ENCODE data around the gene FCN1.

FCN1 gene

DNA sequence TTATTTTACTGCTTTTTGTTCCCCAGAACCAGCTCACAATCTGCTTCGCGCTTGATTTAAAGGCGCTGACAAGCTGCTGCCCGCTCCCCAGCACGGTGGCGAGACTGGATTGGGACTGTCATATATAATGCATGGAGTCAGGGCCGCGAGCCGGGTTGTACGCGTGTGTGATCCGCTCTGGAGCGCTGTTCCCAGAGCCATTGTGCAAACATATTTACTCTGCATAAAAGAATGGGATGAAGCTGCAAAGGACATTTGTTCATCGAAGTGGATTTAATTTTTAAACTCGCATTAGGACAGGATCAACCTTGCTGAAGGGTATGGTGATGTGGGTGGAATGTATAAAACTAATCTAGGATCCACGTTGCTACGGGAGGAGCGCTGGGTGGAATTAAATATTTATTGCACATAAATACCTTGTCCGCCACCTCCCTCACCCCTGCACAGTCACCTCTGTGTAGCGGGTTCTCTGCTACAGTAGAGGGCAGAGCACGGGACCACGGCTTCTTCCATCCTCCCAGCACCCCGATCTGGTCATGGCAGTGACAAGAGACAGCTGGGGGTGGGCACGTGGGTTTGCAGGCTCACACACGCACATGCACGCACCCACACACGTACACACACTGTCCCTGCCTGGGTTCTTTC is 18.1 kb upstream of the FCN1 start:
- Histone ChIP-seq H3K36me3 (ENCODE audit: insufficient read depth, low read length) (no peaks in the 10 kb centered on the region), H3K27me3 (ENCODE audit: insufficient read depth, low read length) (no peaks in the 10 kb centered on the region), H3K9me3 (ENCODE audit: insufficient read depth, low read depth, low read length) (no peaks in the 10 kb centered on the region), H3K4me1 (ENCODE audit: insufficient read depth, low read length) (peaks cover 11% of the 10 kb centered on the region; the same call in 1 of the 2 replicates), H3K27ac (ENCODE audit: low read depth, low read length) (no peak overlapping the region), H3K4me3 (ENCODE audit: low read length) (no peak overlapping the region), H3K9ac (ENCODE audit: low read depth, low read length) (no peak overlapping the region)
- WGBS: 93% methylated on average over 27 of the region's 27 CpGs

- Histone ChIP-seq H3K27ac (ENCODE audit: low read depth, low read length) (no peak overlapping the region), H3K36me3 (ENCODE audit: insufficient read depth, low read length) (no peaks in the 10 kb centered on the region), H3K27me3 (ENCODE audit: insufficient read depth, low read length) (no peaks in the 10 kb centered on the region), H3K4me3 (ENCODE audit: low read length) (no peak overlapping the region), H3K9ac (ENCODE audit: low read depth, low read length) (no peak overlapping the region), H3K9me3 (ENCODE audit: insufficient read depth, low read depth, low read length) (no peaks in the 10 kb centered on the region), H3K4me1 (ENCODE audit: insufficient read depth, low read length) (peaks cover 11% of the 10 kb centered on the region; the same call in 1 of the 2 replicates)
- WGBS: 73% methylated on average over 16 of the region's 17 CpGs
These were observed 17.4 kb upstream of the FCN1 start for GRCh38 chr9:134935056-134935640.

DNA sequence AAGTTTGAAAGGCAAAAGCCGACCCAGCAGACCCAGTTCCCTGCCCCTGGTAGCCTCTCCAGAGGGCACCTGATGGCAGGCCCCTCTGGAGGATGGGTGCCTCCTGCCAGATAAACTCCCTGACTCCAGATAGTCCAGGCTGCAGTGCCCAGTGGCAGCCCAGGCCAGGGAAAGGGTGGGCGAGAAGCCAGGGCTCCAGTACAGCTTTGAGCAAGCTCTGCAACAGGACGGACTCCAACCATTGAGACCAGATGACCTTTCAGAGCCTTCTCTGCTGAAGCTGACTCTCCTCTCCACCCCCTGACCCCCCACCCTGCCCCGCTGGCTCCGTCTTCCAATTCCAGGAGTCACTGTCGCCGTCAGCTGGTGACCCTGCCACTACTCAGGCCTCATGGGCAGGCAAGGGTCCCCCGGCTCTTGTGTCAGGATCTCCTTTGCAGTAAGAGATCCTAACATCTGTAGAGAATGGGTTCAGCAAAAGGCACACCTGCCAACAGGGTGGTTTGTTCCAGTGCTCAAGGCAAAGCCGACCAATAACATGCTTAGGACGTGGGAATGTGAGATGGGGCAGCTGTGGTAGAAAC is 15.5 kb upstream of the FCN1 start:
- H3K27ac ChIP-seq (ENCODE audit: low read depth, low read length): no peak overlapping the region
- no peaks in the 10 kb centered on the region for H3K36me3 ChIP-seq (ENCODE audit: insufficient read depth, low read length)
- no peaks in the 10 kb centered on the region for H3K27me3 ChIP-seq (ENCODE audit: insufficient read depth, low read length)
- H3K9ac ChIP-seq (ENCODE audit: low read depth, low read length): no peak overlapping the region
- peaks cover 11% of the 10 kb centered on the region; the same call in 1 of the 2 replicates for H3K4me1 ChIP-seq (ENCODE audit: insufficient read depth, low read length)
- H3K9me3 ChIP-seq (ENCODE audit: insufficient read depth, low read depth, low read length): no peaks in the 10 kb centered on the region
- no peak overlapping the region for H3K4me3 ChIP-seq (ENCODE audit: low read length)
- 92% methylated on average over 10 of the region's 10 CpGs for WGBS

- no peak overlapping the region for H3K4me3 ChIP-seq (ENCODE audit: low read length)
- H3K36me3 ChIP-seq (ENCODE audit: insufficient read depth, low read length): no peaks in the 10 kb centered on the region
- no peaks in the 10 kb centered on the region for H3K9me3 ChIP-seq (ENCODE audit: insufficient read depth, low read depth, low read length)
- H3K9ac ChIP-seq (ENCODE audit: low read depth, low read length): no peak overlapping the region
- no peaks in the 10 kb centered on the region for H3K27me3 ChIP-seq (ENCODE audit: insufficient read depth, low read length)
- no peak overlapping the region for H3K27ac ChIP-seq (ENCODE audit: low read depth, low read length)
- 84% methylated on average over 5 of the region's 5 CpGs for WGBS
- H3K4me1 ChIP-seq (ENCODE audit: insufficient read depth, low read length): peaks cover 11% of the 10 kb centered on the region; the same call in 1 of the 2 replicates
These were observed 14.9 kb upstream of the FCN1 start for GRCh38 chr9:134932606-134933005.

GRCh38 chr9:134932171-134932570 is 14.5 kb upstream of the FCN1 start:
- WGBS: 96% methylated on average over 12 of the region's 12 CpGs
- Histone ChIP-seq H3K4me1 (ENCODE audit: insufficient read depth, low read length) (peaks cover 11% of the 10 kb centered on the region; the same call in 1 of the 2 replicates), H3K36me3 (ENCODE audit: insufficient read depth, low read length) (no peaks in the 10 kb centered on the region)

GRCh38 chr9:134930398-134930797 is 12.7 kb upstream of the FCN1 start:
- H3K27ac ChIP-seq (ENCODE audit: low read depth, low read length): no peak overlapping the region
- H3K4me1 ChIP-seq (ENCODE audit: insufficient read depth, low read length): peaks cover 9% of the 10 kb centered on the region; the same call in 1 of the 2 replicates
- H3K27me3 ChIP-seq (ENCODE audit: insufficient read depth, low read length): no peaks in the 10 kb centered on the region
- no peaks in the 10 kb centered on the region for H3K36me3 ChIP-seq (ENCODE audit: insufficient read depth, low read length)
- no peak overlapping the region for H3K4me3 ChIP-seq (ENCODE audit: low read length)
- H3K9ac ChIP-seq (ENCODE audit: low read depth, low read length): no peak overlapping the region
- H3K9me3 ChIP-seq (ENCODE audit: insufficient read depth, low read depth, low read length): no peaks in the 10 kb centered on the region
- 92% methylated on average over 13 of the region's 13 CpGs for WGBS

More at GRCh38 chr9:134932171-134932570, 14.5 kb upstream of the FCN1 start:
- Histone ChIP-seq H3K27me3 (ENCODE audit: insufficient read depth, low read length) (no peaks in the 10 kb centered on the region), H3K9ac (ENCODE audit: low read depth, low read length) (no peak overlapping the region), H3K4me3 (ENCODE audit: low read length) (no peak overlapping the region), H3K27ac (ENCODE audit: low read depth, low read length) (no peak overlapping the region), H3K9me3 (ENCODE audit: insufficient read depth, low read depth, low read length) (no peaks in the 10 kb centered on the region)

DNA sequence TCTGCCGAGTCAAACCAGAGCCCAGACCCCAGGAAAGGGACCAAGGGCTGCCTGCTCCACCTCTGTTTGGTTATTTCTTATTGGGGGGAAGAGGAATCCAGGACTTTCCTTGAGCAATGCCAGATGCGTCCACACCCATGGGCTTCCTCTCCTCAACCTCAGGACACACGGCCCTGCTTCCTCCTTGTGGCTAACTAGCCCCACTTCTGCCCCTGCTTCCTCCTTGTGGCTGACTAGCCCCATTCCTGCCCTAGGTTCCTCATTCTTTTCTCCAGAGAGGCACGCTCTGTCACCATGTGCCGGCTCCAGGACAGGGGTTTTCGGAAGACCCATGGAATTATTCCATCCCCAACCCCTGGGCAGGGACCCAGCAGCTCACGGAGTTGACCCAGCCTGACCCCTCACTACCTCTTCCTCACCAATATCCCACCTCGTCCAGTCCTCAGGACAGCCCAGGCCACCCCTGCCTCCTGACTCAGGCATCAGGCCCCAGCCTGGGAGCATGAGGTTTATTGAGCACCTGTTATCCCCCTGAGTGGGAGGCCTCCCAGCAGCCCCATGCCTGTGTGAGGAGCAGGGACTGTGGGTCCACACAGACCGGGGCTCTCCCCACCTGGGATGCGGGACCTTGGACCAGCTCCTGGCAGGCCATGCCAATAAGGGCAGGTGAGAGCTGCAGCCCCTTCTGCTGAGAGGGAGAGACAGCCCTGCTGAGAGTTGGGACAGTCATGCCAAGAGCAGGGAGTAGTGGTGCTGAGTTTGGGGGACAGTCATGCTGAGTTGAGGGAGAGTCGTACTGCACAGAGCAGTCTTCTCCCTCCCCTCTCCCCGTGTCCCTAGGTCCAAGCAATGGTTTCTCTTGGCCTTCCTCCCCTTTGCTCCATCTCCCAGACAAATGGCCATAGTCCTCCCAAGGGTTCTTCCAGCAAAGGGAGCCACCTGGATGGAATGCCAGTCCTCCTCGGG is 11.8 kb upstream of the FCN1 start:
- WGBS: 88% methylated on average over 13 of the region's 13 CpGs
- Histone ChIP-seq H3K9ac (ENCODE audit: low read depth, low read length) (no peak overlapping the region), H3K4me3 (ENCODE audit: low read length) (no peak overlapping the region), H3K27me3 (ENCODE audit: insufficient read depth, low read length) (no peaks in the 10 kb centered on the region), H3K36me3 (ENCODE audit: insufficient read depth, low read length) (no peaks in the 10 kb centered on the region), H3K9me3 (ENCODE audit: insufficient read depth, low read depth, low read length) (no peaks in the 10 kb centered on the region), H3K4me1 (ENCODE audit: insufficient read depth, low read length) (0 out of 2 replicates have a peak, but pooled peaks cover under 1% of the 10 kb centered on the region), H3K27ac (ENCODE audit: low read depth, low read length) (no peak overlapping the region)

DNA sequence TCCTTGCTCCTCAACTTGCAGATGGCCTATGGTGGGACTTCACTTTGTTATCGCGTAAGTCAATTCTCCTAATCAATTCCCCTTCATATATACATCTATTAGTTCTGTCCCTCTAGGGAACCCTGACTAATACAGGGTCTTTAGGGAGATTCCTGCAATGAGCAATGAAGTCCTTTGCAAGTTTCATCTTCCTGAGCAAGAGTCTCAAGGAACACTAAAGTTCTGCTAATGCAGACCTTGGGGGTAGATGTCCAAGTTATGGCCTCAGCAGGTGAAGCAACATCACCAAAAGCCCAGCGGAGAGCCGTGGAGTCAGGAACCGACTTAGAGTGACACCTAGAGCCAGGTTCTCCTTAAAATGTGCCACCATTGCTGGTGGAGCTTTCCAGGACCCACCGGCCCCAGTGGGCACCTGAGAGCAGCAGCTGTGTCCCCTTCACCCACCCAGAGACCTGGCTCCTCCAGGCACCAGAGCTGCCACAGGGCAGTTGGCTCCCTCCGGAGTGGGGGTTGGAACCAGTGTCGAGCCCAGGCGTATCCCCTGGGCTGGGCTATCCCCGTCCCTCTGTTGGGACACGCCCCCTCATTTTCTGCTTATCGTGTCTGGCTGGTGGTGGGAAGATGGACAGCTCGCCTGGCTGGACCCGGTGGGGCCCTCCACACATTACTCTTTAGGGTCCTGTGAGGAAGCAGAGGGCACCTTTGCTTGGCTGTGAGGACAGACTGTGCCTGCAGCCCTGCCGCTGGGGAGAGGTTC is 10.9 kb upstream of the FCN1 start:
- Histone ChIP-seq H3K27me3 (ENCODE audit: insufficient read depth, low read length) (no peaks in the 10 kb centered on the region), H3K9me3 (ENCODE audit: insufficient read depth, low read depth, low read length) (no peaks in the 10 kb centered on the region), H3K4me1 (ENCODE audit: insufficient read depth, low read length) (no peaks in the 10 kb centered on the region), H3K4me3 (ENCODE audit: low read length) (no peak overlapping the region), H3K27ac (ENCODE audit: low read depth, low read length) (no peak overlapping the region), H3K36me3 (ENCODE audit: insufficient read depth, low read length) (no peaks in the 10 kb centered on the region), H3K9ac (ENCODE audit: low read depth, low read length) (no peak overlapping the region)
- 87% methylated on average over 15 of the region's 15 CpGs for WGBS

DNA sequence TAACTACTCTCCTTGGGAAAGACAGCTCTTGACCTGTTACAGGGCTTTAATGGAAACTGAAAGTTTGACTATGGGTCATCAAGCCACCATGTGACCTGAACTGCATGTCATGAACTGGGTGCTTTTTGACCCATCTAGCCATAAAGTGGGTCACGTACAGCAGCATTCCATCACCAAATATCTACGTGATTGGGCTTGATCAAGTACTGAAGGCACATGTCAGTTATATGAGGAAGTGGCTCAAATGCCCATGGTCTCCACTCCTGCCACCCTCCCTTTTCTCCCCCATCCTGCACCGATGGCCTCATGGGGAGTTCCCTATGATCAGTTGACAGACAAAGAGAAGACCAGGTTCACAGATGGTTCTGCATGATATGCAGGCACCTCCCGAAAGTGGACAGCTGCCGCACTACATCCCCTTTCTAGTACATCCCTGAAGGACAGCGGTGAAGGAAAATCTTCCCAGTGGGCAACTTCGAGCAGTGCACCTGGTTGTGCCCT is 7.3 kb upstream of the FCN1 start:
- Histone ChIP-seq H3K9me3 (ENCODE audit: insufficient read depth, low read depth, low read length) (peaks cover 3% of the 10 kb centered on the region; the same call in 1 of the 2 replicates), H3K4me3 (ENCODE audit: low read length) (no peak overlapping the region), H3K27me3 (ENCODE audit: insufficient read depth, low read length) (no peaks in the 10 kb centered on the region), H3K4me1 (ENCODE audit: insufficient read depth, low read length) (no peaks in the 10 kb centered on the region), H3K27ac (ENCODE audit: low read depth, low read length) (no peak overlapping the region), H3K9ac (ENCODE audit: low read depth, low read length) (no peak overlapping the region), H3K36me3 (ENCODE audit: insufficient read depth, low read length) (no peaks in the 10 kb centered on the region)
- WGBS: 79% methylated on average over 7 of the region's 7 CpGs

DNA sequence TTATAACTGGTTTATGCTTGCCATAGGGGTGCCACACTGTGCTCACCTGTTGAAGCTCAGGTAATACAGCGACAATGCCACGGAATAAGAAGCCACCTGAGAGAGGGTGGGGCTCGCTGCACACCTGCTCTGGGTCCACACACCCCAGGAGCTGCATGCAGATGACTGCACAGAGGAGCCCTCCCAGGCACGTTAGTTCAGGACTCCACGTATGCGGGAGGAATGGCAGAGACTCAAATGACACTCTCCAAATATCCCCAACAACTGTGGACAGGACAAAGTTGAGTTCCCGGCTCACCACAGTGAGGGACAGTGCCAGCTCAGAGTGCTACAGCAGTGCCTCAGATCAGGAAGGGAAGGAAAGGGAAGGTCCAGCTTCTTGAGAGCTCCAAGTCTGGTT is 5.8 kb upstream of the FCN1 start:
- H3K27ac ChIP-seq (ENCODE audit: low read depth, low read length): no peak overlapping the region
- no peaks in the 10 kb centered on the region for H3K27me3 ChIP-seq (ENCODE audit: insufficient read depth, low read length)
- H3K36me3 ChIP-seq (ENCODE audit: insufficient read depth, low read length): no peaks in the 10 kb centered on the region
- 92% methylated on average over 7 of the region's 7 CpGs for WGBS
- H3K9me3 ChIP-seq (ENCODE audit: insufficient read depth, low read depth, low read length): peaks cover 10% of the 10 kb centered on the region; the same call in 1 of the 2 replicates
- no peak overlapping the region for H3K4me3 ChIP-seq (ENCODE audit: low read length)
- H3K4me1 ChIP-seq (ENCODE audit: insufficient read depth, low read length): no peaks in the 10 kb centered on the region
- no peak overlapping the region for H3K9ac ChIP-seq (ENCODE audit: low read depth, low read length)

Data from HUES64 (cell line).